WTC11 (cell line): ENCODE measurements around the gene CAMSAP3.

Experiments
- AR ChIP-seq: fragments of 250-450 bp; sonication (Bioruptor Pico); IDR thresholded peaks from 2 replicates; pipeline ENCODE4 v1.9.0; 2021; ENCODE audit warnings: mild to moderate bottlenecking
- ATF1 ChIP-seq: sonication (generic); formaldehyde crosslinking; IDR thresholded peaks from 2 replicates; pipeline ENCODE4 v1.8.1; 2023; ENCODE audit warnings: mild to moderate bottlenecking, moderate library complexity, missing genetic modification reagents
- CTCF ChIP-seq: fragments of 200-600 bp; IDR thresholded peaks from 2 replicates; pipeline ENCODE4 v1.8.0; 2022; ENCODE audit warnings: antibody characterized with exemption
- ESRRA ChIP-seq: sonication (generic); formaldehyde crosslinking; IDR thresholded peaks from 2 replicates; pipeline ENCODE4 v1.8.1; 2022; ENCODE audit warnings: mild to moderate bottlenecking, missing genetic modification reagents, borderline replicate concordance
- ETV6 ChIP-seq: sonication (generic); formaldehyde crosslinking; IDR thresholded peaks from 2 replicates; pipeline ENCODE4 v1.8.1; 2022; ENCODE audit warnings: mild to moderate bottlenecking, missing genetic modification reagents
- FOXJ3 ChIP-seq: sonication (generic); formaldehyde crosslinking; IDR thresholded peaks from 2 replicates; pipeline ENCODE4 v1.9.0; 2021; ENCODE audit warnings: missing genetic modification reagents, mild to moderate bottlenecking, borderline replicate concordance
- JUN ChIP-seq: sonication (generic); formaldehyde crosslinking; IDR thresholded peaks from 2 replicates; pipeline ENCODE4 v1.8.0; 2023; ENCODE audit warnings: mild to moderate bottlenecking, missing genetic modification reagents
- NR2C2 ChIP-seq: sonication (generic); formaldehyde crosslinking; IDR thresholded peaks from 2 replicates; pipeline ENCODE4 v1.8.0; 2022; ENCODE audit warnings: mild to moderate bottlenecking, missing genetic modification reagents
- PREB ChIP-seq: sonication (generic); formaldehyde crosslinking; IDR thresholded peaks from 2 replicates; pipeline ENCODE4 v1.8.1; 2022; ENCODE audit warnings: mild to moderate bottlenecking, missing genetic modification reagents, moderate library complexity, borderline replicate concordance
- SMAD3 ChIP-seq: sonication (generic); formaldehyde crosslinking; IDR thresholded peaks from 2 replicates; pipeline ENCODE4 v1.8.0; 2022; ENCODE audit warnings: missing genetic modification reagents, mild to moderate bottlenecking, borderline replicate concordance
- ZNF317 ChIP-seq: sonication (generic); formaldehyde crosslinking; IDR thresholded peaks from 2 replicates; pipeline ENCODE4 v1.8.1; 2023; ENCODE audit warnings: low read depth, mild to moderate bottlenecking, moderate library complexity, missing genetic modification reagents, borderline replicate concordance
- TF ChIP-seq, protein P1 (sequence below): sonication (generic); formaldehyde crosslinking; IDR thresholded peaks from 2 replicates; pipeline ENCODE4 v1.8.0; 2022; ENCODE audit warnings: mild to moderate bottlenecking, missing genetic modification reagents

- no peak for TF ChIP-seq NR2C2 (CRISPR knock-in tag)
- no peak for TF ChIP-seq SMAD3 (CRISPR knock-in tag)
- no peak for TF ChIP-seq ETV6
- TF ChIP-seq CTCF, result no peak
- TF ChIP-seq ESRRA (CRISPR knock-in tag), result no peak
- TF ChIP-seq, protein P1, sequence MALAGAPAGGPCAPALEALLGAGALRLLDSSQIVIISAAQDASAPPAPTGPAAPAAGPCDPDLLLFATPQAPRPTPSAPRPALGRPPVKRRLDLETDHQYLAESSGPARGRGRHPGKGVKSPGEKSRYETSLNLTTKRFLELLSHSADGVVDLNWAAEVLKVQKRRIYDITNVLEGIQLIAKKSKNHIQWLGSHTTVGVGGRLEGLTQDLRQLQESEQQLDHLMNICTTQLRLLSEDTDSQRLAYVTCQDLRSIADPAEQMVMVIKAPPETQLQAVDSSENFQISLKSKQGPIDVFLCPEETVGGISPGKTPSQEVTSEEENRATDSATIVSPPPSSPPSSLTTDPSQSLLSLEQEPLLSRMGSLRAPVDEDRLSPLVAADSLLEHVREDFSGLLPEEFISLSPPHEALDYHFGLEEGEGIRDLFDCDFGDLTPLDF (CRISPR knock-in tag), result no peak
- TF ChIP-seq FOXJ3 (CRISPR knock-in tag), result no peak
- no peak for TF ChIP-seq ZNF317 (CRISPR knock-in tag)
- no peak for TF ChIP-seq AR
- no peak for TF ChIP-seq JUN (CRISPR knock-in tag)
- no peak for TF ChIP-seq PREB (CRISPR knock-in tag)
- TF ChIP-seq ATF1, result no peak
Observed at GRCh38 chr19:7619671-7620441, 24.2 kb downstream of the CAMSAP3 start.
